Adipose tissue (tissue), 3 donors: ENCODE measurements around the gene SYCE1L. TPM values are rescaled to one million over a fixed set of nuclear protein-coding genes. Genes with fewer than 3 reads are reported as not detected.

Experiments
- H3K27ac ChIP-seq: one replicate; pipeline ENCODE4 v1.5.1; 2013; ENCODE audit warnings: low read depth, low read length
- WGBS, 3 donors: extraction: QIAGEN DNeasy Blood & Tissue Kit; methylation state at CpG; one replicate each; pipeline ENCODE4 v1.1.7; 2013; 5-methylcytosine and 5-hydroxymethylcytosine counted together
- polyA plus RNA-seq, 3 donors: library from polyadenylated mRNA; stranded (reverse); fragments of 200-250 nt; gene quantifications; one replicate each; pipeline ENCODE4 v1.2.3, GENCODE V29; 2013
- donor health status: healthy with polysubstance abuse.
- donor health status: Bipolar disorder and iron deficiency.
- donor health status: healthy.

The SYCE1L gene
- polyA plus RNA-seq, 3 donors, result 0.68 to 6.9 (median 1.2) TPM

- WGBS, 3 donors, result 94 to 96% (median 96%) methylated on average over 48 of the region's 48 CpGs
- H3K27ac ChIP-seq, result no peak overlapping the region
These were observed 4.6 kb upstream of the SYCE1L start for GRCh38 chr16:77194295-77195231.

GRCh38 chr16:77195411-77195810, 3.8 kb upstream of the SYCE1L start:
- H3K27ac ChIP-seq, result no peak overlapping the region
- 85 to 90% (median 90%) methylated on average over 8 of the region's 8 CpGs for WGBS, 3 donors

- 98 to 100% (median 98%) methylated on average over 2 of the region's 2 CpGs for WGBS, 3 donors
- no peak overlapping the region for H3K27ac ChIP-seq
These were observed 1.5 kb upstream of the SYCE1L start for GRCh38 chr16:77197747-77198146.

GRCh38 chr16:77206533-77206932, 7.3 kb downstream of the SYCE1L start:
- WGBS, 3 donors, result 72 to 85% (median 82%) methylated on average over 2 of the region's 2 CpGs
- no peak overlapping the region for H3K27ac ChIP-seq

- no peak overlapping the region for H3K27ac ChIP-seq
- 51 to 72% (median 59%) methylated on average over 5 of the region's 5 CpGs for WGBS, 3 donors
These were observed 7.8 kb downstream of the SYCE1L start for GRCh38 chr16:77207030-77207429.

GRCh38 chr16:77208382-77208781, 9.2 kb downstream of the SYCE1L start:
- H3K27ac ChIP-seq, result no peak overlapping the region
- WGBS, 3 donors, result 76 to 95% (median 84%) methylated on average over 3 of the region's 3 CpGs

GRCh38 chr16:77211880-77212740, 12.9 kb downstream of the SYCE1L start:
- no peak overlapping the region for H3K27ac ChIP-seq
- 1 to 2% (median 2%) methylated on average over 55 to 66 of the region's 66 CpGs for WGBS, 3 donors

GRCh38 chr16:77212741-77213541, 13.7 kb downstream of the SYCE1L start:
- 17 to 18% (median 18%) methylated on average over 55 to 62 of the region's 62 CpGs for WGBS, 3 donors
- H3K27ac ChIP-seq, result no peak overlapping the region

- no peak overlapping the region for H3K27ac ChIP-seq
- 85 to 88% (median 86%) methylated on average over 15 of the region's 15 CpGs for WGBS, 3 donors
These were observed 14.4 kb downstream of the SYCE1L start for GRCh38 chr16:77213542-77214106.

- 85 to 91% (median 86%) methylated on average over 12 of the region's 12 CpGs for WGBS, 3 donors
- no peak overlapping the region for H3K27ac ChIP-seq
These were observed 15.4 kb downstream of the SYCE1L start for GRCh38 chr16:77214411-77215138.

GRCh38 chr16:77219437-77219836, 20.2 kb downstream of the SYCE1L start:
- no peak overlapping the region for H3K27ac ChIP-seq
- WGBS, 3 donors, result 91 to 93% (median 91%) methylated on average over 3 of the region's 3 CpGs

GRCh38 chr16:77220427-77220826, 21.2 kb downstream of the SYCE1L start:
- WGBS, 3 donors, result 47 to 66% (median 50%) methylated on average over 3 of the region's 3 CpGs
- H3K27ac ChIP-seq, result no peak overlapping the region

GRCh38 chr16:77221482-77221881, 22.3 kb downstream of the SYCE1L start:
- 66 to 84% (median 83%) methylated on average over 4 of the region's 4 CpGs for WGBS, 3 donors
- no peak overlapping the region for H3K27ac ChIP-seq

GRCh38 chr16:77223184-77223583, 24.0 kb downstream of the SYCE1L start:
- WGBS, 3 donors, result 50 to 69% (median 68%) methylated on average over 10 of the region's 10 CpGs
- no peak overlapping the region for H3K27ac ChIP-seq

- WGBS, 3 donors, result 82 to 94% (median 85%) methylated on average over 3 of the region's 3 CpGs
- H3K27ac ChIP-seq, result no peak overlapping the region
These were observed 26.0 kb downstream of the SYCE1L start for GRCh38 chr16:77225182-77225581.

- H3K27ac ChIP-seq, result no peak overlapping the region
- 82 to 90% (median 88%) methylated on average over 5 of the region's 5 CpGs for WGBS, 3 donors
These were observed 28.5 kb downstream of the SYCE1L start for GRCh38 chr16:77227745-77228144.

GRCh38 chr16:77231047-77231446, 31.8 kb downstream of the SYCE1L start:
- no peak overlapping the region for H3K27ac ChIP-seq
- WGBS, 3 donors, result 50 to 80% (median 64%) methylated on average over 3 of the region's 3 CpGs
